ENCODE results near the gene DTX1. TPM values are rescaled to one million over a fixed set of nuclear protein-coding genes. Genes with fewer than 3 reads are reported as not detected.
A peak's percentile ranks its signal among the peaks of the same experiment; 100 is the strongest.

The DTX1 gene
- total RNA-seq, 1 donor from 2014 or later, result 3.7 TPM

GRCh38 chr12:113051759-113052158 lies 4.8 kb upstream of the DTX1 start:
- intact Hi-C loops (cut with DNase I), result no loop called here
- no peak for ATAC-seq
- DNase-seq (ENCODE audit: missing footprints), result no peak

DNA sequence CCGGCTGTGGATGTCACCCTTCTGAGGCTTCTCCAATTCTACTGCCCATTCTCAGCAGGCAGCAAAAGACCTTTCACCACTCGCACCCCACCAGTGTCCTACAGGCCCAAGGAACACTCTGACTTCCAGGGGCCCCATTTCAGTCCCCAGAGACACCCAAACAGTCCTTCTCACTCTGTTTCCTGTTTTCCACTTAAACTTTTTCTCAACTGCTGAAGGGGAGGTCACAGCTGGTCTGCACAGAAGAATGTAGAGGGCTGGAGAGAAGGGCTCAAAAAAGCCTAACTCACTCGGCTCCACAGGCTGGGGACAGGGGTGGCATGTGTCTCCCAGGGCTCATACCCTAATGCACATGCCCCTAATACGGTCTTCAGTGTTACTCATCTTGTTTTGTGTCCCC lies 4.2 kb upstream of the DTX1 start:
- ATAC-seq, result no peak
- no peak for DNase-seq (ENCODE audit: missing footprints)
- intact Hi-C loops (cut with DNase I), result no loop called here

- DNase-seq (ENCODE audit: missing footprints) (no peak), ATAC-seq (no peak)
- intact Hi-C loops (cut with DNase I), result no loop called here
These were observed 1.5 kb upstream of the DTX1 start for GRCh38 chr12:113054948-113055486.

GRCh38 chr12:113055594-113056380 lies 743 bp upstream of the DTX1 start:
- no peak for ATAC-seq
- intact Hi-C loops (cut with DNase I), result no loop called here
- DNase-seq (ENCODE audit: missing footprints), result no peak

DNA sequence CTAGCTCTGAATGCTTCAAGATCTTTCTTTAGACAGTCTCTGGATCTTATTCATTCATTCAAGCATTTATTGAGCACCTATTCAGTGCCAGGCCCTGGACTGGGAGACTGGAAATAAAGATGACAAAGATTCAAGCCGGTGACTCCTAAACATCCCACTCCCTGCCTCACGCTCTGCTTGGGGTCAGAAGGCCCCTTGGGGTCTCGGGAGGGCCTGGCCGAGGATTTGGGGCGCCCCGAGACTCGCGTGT lies 224 bp upstream of the DTX1 start:
- DNase-seq (ENCODE audit: missing footprints), result no peak
- ATAC-seq, result no peak
- intact Hi-C loops (cut with DNase I), result no loop called here

- peak; percentile 70 for DNase-seq (ENCODE audit: missing footprints)
- intact Hi-C loops (cut with DNase I), result no loop called here
- no peak for ATAC-seq
These were observed 1.3 kb downstream of the DTX1 start for GRCh38 chr12:113057565-113058485.

GRCh38 chr12:113058553-113058952 lies 2.0 kb downstream of the DTX1 start:
- no peak for ATAC-seq
- intact Hi-C loops (cut with DNase I), result no loop called here

GRCh38 chr12:113059071-113059595 lies 2.6 kb downstream of the DTX1 start:
- intact Hi-C loops (cut with DNase I), result no loop called here
- no peak for ATAC-seq
- DNase-seq (ENCODE audit: missing footprints), result peak; percentile 13

More at GRCh38 chr12:113058553-113058952, 2.0 kb downstream of the DTX1 start:
- DNase-seq (ENCODE audit: missing footprints), result no peak

GRCh38 chr12:113060336-113060960 lies 3.9 kb downstream of the DTX1 start:
- DNase-seq (ENCODE audit: missing footprints) (no peak), ATAC-seq (no peak)
- intact Hi-C loops (cut with DNase I), result no loop called here

DNA sequence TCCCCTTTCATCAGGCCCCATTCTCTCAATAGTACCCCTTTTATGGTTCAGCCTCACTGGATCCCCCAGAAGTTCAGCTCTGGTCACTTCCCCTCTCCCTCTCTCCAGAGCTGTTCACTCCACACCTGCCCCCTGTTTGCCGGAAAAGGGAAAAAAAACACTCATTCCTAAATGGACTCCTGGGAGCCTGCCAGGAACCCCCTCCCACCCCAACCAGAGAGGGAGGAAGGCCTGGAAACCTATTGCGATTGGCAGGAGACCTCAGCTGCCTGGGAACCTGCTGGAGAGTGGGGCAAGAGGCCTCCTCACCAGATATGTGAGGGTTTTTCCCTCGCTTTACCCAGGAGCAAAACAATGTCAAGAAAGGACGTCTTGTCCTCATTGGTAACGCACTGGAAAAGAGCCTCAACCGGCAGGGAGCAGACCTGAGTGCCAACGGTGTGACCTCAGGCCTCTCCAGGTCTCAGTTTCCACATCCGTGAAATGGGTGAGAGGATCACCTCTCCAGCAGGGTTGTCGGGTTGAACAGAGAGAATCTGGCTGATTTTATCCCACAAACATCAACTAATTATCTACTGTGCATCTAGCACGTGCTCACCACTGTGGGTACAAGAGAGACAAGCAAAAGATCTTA lies 4.6 kb downstream of the DTX1 start:
- intact Hi-C loops (cut with DNase I), result no loop called here
- ATAC-seq, result no peak
- peak; percentile 27 for DNase-seq (ENCODE audit: missing footprints)

GRCh38 chr12:113062502-113063395 lies 6.2 kb downstream of the DTX1 start:
- ATAC-seq, result no peak
- intact Hi-C loops (cut with DNase I), result no loop called here
- DNase-seq (ENCODE audit: missing footprints), result peak; percentile 60

- intact Hi-C loops (cut with DNase I), result no loop called here
These were observed 7.1 kb downstream of the DTX1 start for GRCh38 chr12:113063396-113064350.

GRCh38 chr12:113064395-113065125 lies 8.0 kb downstream of the DTX1 start:
- no peak for ATAC-seq
- intact Hi-C loops (cut with DNase I), result no loop called here
- DNase-seq (ENCODE audit: missing footprints), result peak; percentile 11

More at GRCh38 chr12:113063396-113064350, 7.1 kb downstream of the DTX1 start:
- DNase-seq (ENCODE audit: missing footprints), result peak; percentile 51
- ATAC-seq, result no peak

- peak; percentile 41 for DNase-seq (ENCODE audit: missing footprints)
- no peak for ATAC-seq
- intact Hi-C loops (cut with DNase I), result no loop called here
These were observed 8.8 kb downstream of the DTX1 start for GRCh38 chr12:113065126-113066007.

- intact Hi-C loops (cut with DNase I), result no loop called here
- no peak for ATAC-seq
- DNase-seq (ENCODE audit: missing footprints), result peak; percentile 43
These were observed 10.4 kb downstream of the DTX1 start for GRCh38 chr12:113066813-113067400.

All from Right ventricle myocardium inferior (tissue), 1 donor.